A673 (cell line): ENCODE results near the gene DHRS1.

ENCODE experiments used
- CTCF ChIP-seq: fragments of 300-800, 200-600 bp; sonication (generic); conservative IDR thresholded peaks from 2 replicates; pipeline ENCODE4 v1.5.1; 2017; ENCODE audit warnings: low read depth, mild to moderate bottlenecking, antibody characterized with exemption, low read length, moderate library complexity, mixed read lengths
- EZH2 ChIP-seq: fragments of 200-600 bp; sonication (generic); IDR thresholded peaks from 2 replicates; pipeline ENCODE4 v1.6.1; 2017; ENCODE audit warnings: borderline replicate concordance, low read depth, mild to moderate bottlenecking, mixed read lengths, antibody characterized with exemption, low read length; ENCODE audit not compliant: poor library complexity, severe bottlenecking

DNA sequence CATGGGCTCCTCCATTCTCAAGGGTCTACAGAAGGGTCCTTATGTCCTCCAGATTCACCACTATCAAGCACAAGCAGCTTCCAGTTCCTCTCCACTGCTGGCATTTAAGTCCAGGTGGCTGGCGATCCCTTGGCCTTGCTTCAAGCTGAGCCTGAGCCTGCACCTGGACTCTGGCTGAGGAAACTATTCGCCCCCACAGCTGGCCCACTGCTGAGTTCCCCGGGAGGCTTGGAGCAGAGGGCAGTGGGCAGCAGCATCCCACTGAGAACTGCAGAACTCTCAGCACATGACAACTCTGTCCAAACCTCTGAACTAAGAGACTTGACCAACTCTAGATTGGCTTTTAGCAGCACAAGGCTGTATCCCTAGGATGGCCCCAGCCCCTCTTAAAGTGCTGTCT lies 16.8 kb downstream of the DHRS1 start:
- no peak for TF ChIP-seq CTCF
- TF ChIP-seq EZH2: no peak
